HG03108 (cell line): ENCODE data around the gene UFL1.
"Not testable (repeated sequence)": the region's sequence is repeated elsewhere in the genome, so short reads cannot be mapped to it uniquely, and the experiment has no call there.

Experiments
- ATAC-seq: cut with Tn5 transposase; IDR thresholded peaks from one replicate; pipeline ENCODE4 v1.9.1; 2021; ENCODE audit warnings: moderate library complexity; ENCODE audit not compliant: unreplicated experiment

The UFL1 gene

GRCh38 chr6:96521644-96522464 lies at the start of gene UFL1:
Gene UFL1, plus strand, starts transcription at chr6:96521806. Its CDS starts 68 bp downstream, at chr6:96521874.
- ATAC-seq, result peak; percentile 98

GRCh38 chr6:96472291-96472690 lies 49.3 kb upstream of the UFL1 start:
- not testable (repeated sequence) for ATAC-seq

GRCh38 chr6:96478695-96479094 lies 42.9 kb upstream of the UFL1 start:
- no peak for ATAC-seq

- ATAC-seq, result no peak
Observed at GRCh38 chr6:96491926-96492325, 29.7 kb upstream of the UFL1 start.

- no peak for ATAC-seq
Observed at GRCh38 chr6:96499781-96500180, 21.8 kb upstream of the UFL1 start.

GRCh38 chr6:96502915-96503314 lies 18.7 kb upstream of the UFL1 start:
- no peak for ATAC-seq

GRCh38 chr6:96505363-96505762 lies 16.2 kb upstream of the UFL1 start:
- no peak for ATAC-seq

GRCh38 chr6:96509281-96509680 lies 12.3 kb upstream of the UFL1 start:
- ATAC-seq, result no peak

GRCh38 chr6:96520171-96521115 lies 1.2 kb upstream of the UFL1 start:
- ATAC-seq, result no peak

- ATAC-seq, result peak; percentile 9
Observed at GRCh38 chr6:96521306-96521643, 331 bp upstream of the UFL1 start.

- peak; percentile 28 for ATAC-seq
Observed at GRCh38 chr6:96522465-96523009, 931 bp downstream of the UFL1 start.

- no peak for ATAC-seq
Observed at GRCh38 chr6:96528193-96528592, 6.6 kb downstream of the UFL1 start.

- no peak for ATAC-seq
Observed at GRCh38 chr6:96532399-96532798, 10.8 kb downstream of the UFL1 start.

GRCh38 chr6:96537726-96538125 lies 16.1 kb downstream of the UFL1 start:
- no peak for ATAC-seq

GRCh38 chr6:96542702-96543101 lies 21.1 kb downstream of the UFL1 start:
- ATAC-seq, result no peak

GRCh38 chr6:96545882-96546281 lies 24.3 kb downstream of the UFL1 start:
- ATAC-seq, result no peak

- no peak for ATAC-seq
Observed at GRCh38 chr6:96547654-96548053, 26.0 kb downstream of the UFL1 start.

- no peak for ATAC-seq
Observed at GRCh38 chr6:96554558-96554957, 33.0 kb downstream of the UFL1 start.

- ATAC-seq, result not testable (repeated sequence)
Observed at GRCh38 chr6:96559740-96560139, 38.1 kb downstream of the UFL1 start.

GRCh38 chr6:96562886-96563285 lies 41.3 kb downstream of the UFL1 start, which contains the start of gene FHL5:
Gene FHL5, plus strand, starts transcription at chr6:96563128. Its CDS starts 40,486 bp downstream, at chr6:96603614.
- no peak for ATAC-seq

- ATAC-seq, result peak; percentile 47
Observed at GRCh38 chr6:96563853-96564252, 42.2 kb downstream of the UFL1 start.
